HG03045 (cell line): Measurements from ENCODE around the gene C18orf63.
"Not testable (repeated sequence)": the region's sequence is repeated elsewhere in the genome, so short reads cannot be mapped to it uniquely, and the experiment has no call there.

ENCODE experiments used
- ATAC-seq: cut with Tn5 transposase; IDR thresholded peaks from one replicate; pipeline ENCODE4 v1.9.1; 2021; ENCODE audit warnings: mild to moderate bottlenecking, moderate library complexity; ENCODE audit not compliant: unreplicated experiment

Gene C18orf63

DNA sequence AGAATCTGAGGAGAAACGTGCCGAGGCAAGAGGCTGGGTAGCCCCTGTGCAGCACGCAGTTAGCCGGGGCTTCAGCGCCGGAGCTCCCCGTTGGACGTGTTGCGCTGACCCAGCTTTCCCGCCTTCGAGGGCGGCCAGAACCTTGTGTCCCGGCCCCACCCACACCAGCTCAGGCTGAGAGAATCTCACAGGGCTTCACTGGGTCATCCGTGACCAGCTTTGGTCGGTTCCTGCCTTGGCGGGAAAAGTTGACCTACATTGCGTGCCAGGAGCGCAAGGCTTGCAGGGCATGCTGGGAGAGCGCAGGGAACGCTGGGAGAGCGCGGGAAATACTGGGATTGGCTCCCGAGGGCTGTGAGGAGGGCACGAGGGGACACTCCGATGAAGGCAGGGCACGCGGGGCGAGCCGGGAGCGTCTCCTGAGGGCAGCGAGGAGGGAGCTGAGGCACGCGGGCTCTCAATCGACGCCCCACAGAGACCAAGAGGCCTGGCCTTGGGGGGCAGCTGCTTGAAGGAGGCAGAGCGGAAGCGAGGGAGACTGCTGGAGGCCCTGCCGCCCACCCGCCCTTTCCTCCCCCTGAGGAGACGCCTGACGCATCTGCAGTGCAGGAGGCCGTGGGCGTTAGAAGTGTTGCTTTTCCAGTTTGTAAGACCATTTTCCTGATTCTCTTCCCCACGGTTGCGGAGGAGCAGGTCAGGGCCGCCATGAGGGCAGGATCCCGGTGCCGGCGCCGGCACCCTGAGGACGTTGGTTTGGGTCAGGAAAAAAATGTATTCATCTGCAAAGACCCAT is at the start of gene C18orf63:
C18orf63 (plus strand) TSS at position 376 of the 793 bp plus-strand sequence. CDS start 2,027 bp downstream, outside the sequence.
- ATAC-seq = no peak

DNA sequence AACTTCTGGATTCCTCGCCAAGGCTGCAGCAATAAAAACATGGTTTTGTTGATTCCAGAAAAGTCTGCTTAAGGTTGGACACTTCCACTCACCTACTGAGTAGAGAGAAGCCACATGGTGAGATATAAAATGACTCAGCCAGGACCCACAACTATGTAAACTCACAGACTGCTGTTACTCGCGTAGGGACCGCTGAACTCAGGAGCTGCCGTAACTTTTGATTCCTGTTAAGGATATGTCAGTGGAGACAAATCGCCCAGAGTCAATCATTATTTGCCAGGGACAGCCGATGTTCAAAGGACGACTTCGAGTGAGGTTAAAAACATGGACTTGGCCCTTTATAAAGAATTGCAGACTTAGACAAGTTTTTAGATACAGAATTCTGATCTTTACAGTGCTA is 49.5 kb upstream of the C18orf63 start:
- ATAC-seq = no peak

GRCh38 chr18:74268175-74268574 is 47.5 kb upstream of the C18orf63 start:
- no peak for ATAC-seq

GRCh38 chr18:74268933-74269620 is 46.6 kb upstream of the C18orf63 start:
- ATAC-seq = no peak

DNA sequence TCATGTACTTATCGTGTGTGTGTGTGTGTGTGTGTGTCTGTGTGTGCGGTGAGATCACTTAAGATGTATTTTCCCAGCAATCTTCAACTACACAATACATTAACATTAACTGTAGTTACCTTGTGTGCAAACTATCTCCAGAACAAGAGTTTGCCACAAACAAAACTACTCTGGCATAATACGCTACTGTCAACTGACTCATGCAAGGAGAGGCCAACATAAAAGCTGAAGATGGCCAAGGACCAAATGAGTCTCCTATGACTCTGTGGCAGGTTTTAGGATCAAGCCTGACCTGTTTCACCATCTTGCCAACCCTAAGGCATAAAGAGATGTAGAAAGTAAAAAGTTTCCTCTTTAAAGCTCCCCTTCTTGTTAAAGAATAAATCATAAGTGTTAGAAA is 44.0 kb upstream of the C18orf63 start:
- no peak for ATAC-seq

DNA sequence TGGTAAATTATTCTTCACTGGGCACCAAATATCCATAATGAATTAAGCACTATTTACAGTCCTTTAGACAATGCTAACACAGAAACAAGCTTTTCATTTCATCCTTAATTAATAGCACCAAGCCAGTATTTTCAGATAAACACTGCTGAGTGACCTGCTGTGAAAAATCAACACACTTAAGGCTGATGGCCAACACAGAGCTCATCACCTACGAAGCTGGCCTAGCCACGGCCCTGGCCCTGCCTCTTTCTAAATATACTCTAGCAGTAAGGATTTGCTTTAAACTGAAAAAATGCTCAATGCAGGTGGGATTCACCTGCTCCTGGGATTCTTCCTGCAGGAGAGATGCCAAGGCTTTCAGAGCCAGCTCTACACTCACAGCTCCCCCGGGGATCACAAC is 42.2 kb upstream of the C18orf63 start:
- no peak for ATAC-seq

GRCh38 chr18:74274700-74275099 is 40.9 kb upstream of the C18orf63 start:
- no peak for ATAC-seq

GRCh38 chr18:74275736-74276135 is 39.9 kb upstream of the C18orf63 start:
- no peak for ATAC-seq

DNA sequence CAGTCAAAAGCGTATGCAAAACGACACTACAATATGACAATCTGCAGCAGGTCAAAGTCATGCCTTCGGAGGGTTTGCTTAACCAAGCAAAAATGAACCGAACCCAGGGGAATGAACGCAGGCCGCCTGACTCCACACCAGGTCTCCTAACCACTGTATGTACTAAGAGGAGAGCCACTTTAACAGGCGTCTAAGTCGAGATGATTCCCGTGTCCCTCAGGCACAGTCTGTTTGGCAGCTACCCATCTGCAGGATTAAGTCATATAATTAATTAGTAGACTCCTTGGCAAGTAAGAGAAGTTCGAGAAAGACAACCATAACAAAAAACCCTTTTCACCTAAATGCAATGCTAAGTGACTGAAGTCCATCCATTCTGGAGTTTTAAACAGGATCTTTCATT is 39.0 kb upstream of the C18orf63 start:
- no peak for ATAC-seq

DNA sequence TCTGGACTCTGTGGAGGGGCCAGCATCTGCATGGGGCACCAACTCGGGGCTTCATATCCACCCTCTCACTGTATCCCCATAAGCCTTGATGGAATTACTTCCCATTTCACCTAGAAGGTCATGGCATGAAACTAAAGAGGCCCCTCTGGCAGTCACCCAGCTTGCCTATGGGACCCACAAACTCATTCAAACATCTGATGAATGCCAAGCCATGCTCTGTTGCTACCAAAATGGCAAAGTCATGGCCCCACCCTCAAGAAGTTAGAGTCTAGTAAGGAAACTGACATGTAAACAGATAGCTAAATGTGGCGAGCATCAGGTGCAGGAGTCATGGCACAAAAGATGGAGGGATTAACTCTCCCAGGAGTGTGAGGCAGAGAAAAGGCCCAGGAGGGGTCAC is 38.3 kb upstream of the C18orf63 start:
- ATAC-seq = no peak

GRCh38 chr18:74278058-74278457 is 37.6 kb upstream of the C18orf63 start:
- no peak for ATAC-seq

DNA sequence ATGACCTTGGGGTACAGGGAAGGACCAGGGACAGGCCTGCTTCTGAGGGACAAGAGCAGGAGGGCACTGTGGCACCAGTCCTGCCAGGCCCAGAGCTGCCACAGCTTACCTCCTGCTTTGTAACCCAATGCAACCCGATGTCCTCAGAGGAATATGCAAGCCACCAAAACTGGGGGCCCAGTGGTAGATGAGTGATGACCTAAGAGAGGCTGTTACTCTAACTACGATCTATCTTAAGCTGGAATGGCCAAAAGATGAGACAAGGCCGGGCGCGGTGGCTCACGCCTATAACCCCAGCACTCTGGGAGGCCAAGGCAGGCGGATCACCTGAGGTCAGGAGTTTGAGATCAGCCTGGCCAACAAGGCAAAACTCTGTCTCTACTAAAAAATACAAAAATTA is 36.7 kb upstream of the C18orf63 start:
- no peak for ATAC-seq

DNA sequence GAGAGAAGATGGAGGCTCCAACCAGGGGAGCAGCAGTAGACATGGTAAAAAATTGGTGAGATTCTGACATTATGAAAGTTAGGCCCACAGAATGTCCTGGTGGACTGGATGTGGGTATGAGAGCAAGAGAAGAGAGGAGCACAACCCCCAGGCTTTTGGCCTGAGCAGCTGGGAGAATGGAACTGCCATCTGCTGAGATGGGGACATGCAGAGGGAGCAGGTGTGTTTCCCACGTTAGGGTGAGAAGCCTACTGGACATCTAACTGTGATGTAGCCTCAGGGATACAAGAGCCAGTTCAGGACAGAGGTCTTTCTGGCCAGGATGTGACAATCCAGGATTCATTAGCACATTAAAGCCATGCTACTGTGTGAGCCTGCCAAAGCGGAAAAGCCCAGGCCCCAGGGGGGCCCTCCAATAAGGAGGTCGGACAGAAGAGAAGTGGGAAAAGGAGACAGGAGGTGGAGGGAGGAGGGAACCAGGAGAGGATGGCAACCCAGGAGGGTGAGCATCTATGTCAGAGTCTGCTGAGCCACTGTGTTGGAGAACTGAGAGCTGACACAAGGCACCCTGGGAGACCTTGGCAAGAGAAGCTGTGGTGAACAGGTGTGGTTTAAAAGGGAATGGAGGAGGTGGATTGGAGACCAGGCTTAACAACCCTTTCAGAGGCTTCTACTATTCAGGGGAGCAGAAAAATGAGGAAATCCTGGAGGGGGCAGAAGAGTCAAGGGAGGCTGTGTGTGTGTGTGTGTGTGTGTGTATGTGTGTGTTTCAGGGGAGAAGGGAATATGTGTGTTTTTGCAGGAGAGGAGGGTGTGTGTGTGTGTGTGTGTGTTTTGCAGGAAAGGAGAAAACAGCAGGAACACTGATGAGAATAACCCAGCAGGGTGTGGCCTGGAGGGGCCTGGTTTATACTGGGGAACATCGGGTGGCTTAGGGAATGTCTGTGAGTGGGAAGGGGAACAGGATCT is 34.3 kb upstream of the C18orf63 start:
- no peak for ATAC-seq

GRCh38 chr18:74281980-74282754 is 33.5 kb upstream of the C18orf63 start:
- ATAC-seq = no peak

GRCh38 chr18:74282755-74283554 is 32.7 kb upstream of the C18orf63 start:
- ATAC-seq = no peak

DNA sequence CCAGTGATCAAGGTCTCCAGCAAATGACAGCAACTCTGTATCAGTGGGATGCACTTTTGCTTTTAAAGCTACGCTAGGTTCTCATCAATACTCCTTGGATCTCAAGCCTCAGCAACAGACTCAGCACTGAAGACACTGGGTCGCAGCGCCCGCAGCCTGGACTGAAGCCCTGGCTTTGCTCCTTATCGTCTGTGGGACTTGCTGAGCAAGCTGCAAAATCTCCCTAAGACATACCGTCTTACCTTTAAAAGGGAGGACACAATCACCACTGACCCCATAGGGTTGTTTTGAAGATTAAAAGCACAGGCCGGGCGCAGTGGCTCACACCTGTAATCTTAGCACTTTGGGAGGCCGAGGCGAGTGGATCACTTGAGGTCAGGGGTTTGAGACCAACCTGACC is 32.0 kb upstream of the C18orf63 start:
- no peak for ATAC-seq

- ATAC-seq = no peak
Observed at GRCh38 chr18:74284191-74284979, 31.3 kb upstream of the C18orf63 start.

GRCh38 chr18:74284980-74285355 is 30.7 kb upstream of the C18orf63 start:
- no peak for ATAC-seq

GRCh38 chr18:74285583-74285982 is 30.1 kb upstream of the C18orf63 start:
- not testable (repeated sequence) for ATAC-seq
